ENCODE results near the gene DAAM1. TPM values are rescaled to one million over a fixed set of nuclear protein-coding genes. Genes with fewer than 3 reads are reported as not detected.

The DAAM1 gene
- total RNA-seq, 1 donor from 2014 or later, result 38.0 TPM

GRCh38 chr14:59415836-59416602, 227.6 kb downstream of the DAAM1 start:
- H3K27me3 Mint-ChIP-seq (ENCODE audit: low read depth, unreplicated experiment), result peaks cover 4% of the 10 kb centered on the region
- no peak for FAIRE-seq
- H2AFZ ChIP-seq (ENCODE audit: low read depth, low read length), result no peak overlapping the region

GRCh38 chr14:59417311-59417710, 228.8 kb downstream of the DAAM1 start:
- no peak for FAIRE-seq

More at GRCh38 chr14:59415836-59416602, 227.6 kb downstream of the DAAM1 start:
- no peak for DNase-seq (ENCODE audit: low read depth)
- Mint-ChIP-seq H3K4me3 (ENCODE audit: unreplicated experiment) (no peak overlapping the region), H3K36me3 (ENCODE audit: low read depth, unreplicated experiment) (peaks cover 6% of the 10 kb centered on the region), H3K4me1 (ENCODE audit: low read depth, unreplicated experiment) (no peaks in the 10 kb centered on the region), H3K27ac (ENCODE audit: unreplicated experiment) (no peak overlapping the region), H3K9me3 (ENCODE audit: unreplicated experiment) (peaks cover 13% of the 10 kb centered on the region)
- Histone ChIP-seq H3K27ac (ENCODE audit: low read depth, low read length) (no peak overlapping the region), H3K27me3 (ENCODE audit: insufficient read depth, low read length) (no peaks in the 10 kb centered on the region), H3K36me3 (ENCODE audit: insufficient read depth, low read length) (no peaks in the 10 kb centered on the region), H3K79me2 (ENCODE audit: insufficient read depth, low read length) (no peaks in the 10 kb centered on the region), H3K4me1 (ENCODE audit: insufficient read depth, low read length) (no peaks in the 10 kb centered on the region), H3K4me2 (ENCODE audit: low read length) (no peak overlapping the region), H3K9ac (ENCODE audit: low read length) (no peak overlapping the region), H3K4me3 (ENCODE audit: insufficient read depth, low read depth, low read length) (no peak overlapping the region), H3K9me3 (ENCODE audit: insufficient read depth, low read depth, low read length) (no peaks in the 10 kb centered on the region), H4K20me1 (ENCODE audit: insufficient read depth, low read length) (no peaks in the 10 kb centered on the region)
- TF ChIP-seq EZH2 (IDR thresholded peaks at IDR 0.05; ENCODE audit: insufficient read depth, low read length) (no peak), CTCF (IDR thresholded peaks at IDR 0.05; ENCODE audit: insufficient read depth, low read depth, low read length) (no peak)

More at GRCh38 chr14:59417311-59417710, 228.8 kb downstream of the DAAM1 start:
- no peak for DNase-seq (ENCODE audit: low read depth)
- H3K4me1 ChIP-seq (ENCODE audit: insufficient read depth, low read length), result no peaks in the 10 kb centered on the region
- H3K79me2 ChIP-seq (ENCODE audit: insufficient read depth, low read length), result no peaks in the 10 kb centered on the region
- Mint-ChIP-seq H3K36me3 (ENCODE audit: low read depth, unreplicated experiment) (peaks cover 6% of the 10 kb centered on the region), H3K27me3 (ENCODE audit: low read depth, unreplicated experiment) (peaks cover 2% of the 10 kb centered on the region), H3K4me3 (ENCODE audit: unreplicated experiment) (no peak overlapping the region), H3K9me3 (ENCODE audit: unreplicated experiment) (peaks cover 6% of the 10 kb centered on the region), H3K27ac (ENCODE audit: unreplicated experiment) (no peak overlapping the region), H3K4me1 (ENCODE audit: low read depth, unreplicated experiment) (no peaks in the 10 kb centered on the region)
- no peaks in the 10 kb centered on the region for H3K27me3 ChIP-seq (ENCODE audit: insufficient read depth, low read length)
- no peak overlapping the region for H3K27ac ChIP-seq (ENCODE audit: low read depth, low read length)
- H4K20me1 ChIP-seq (ENCODE audit: insufficient read depth, low read length), result no peaks in the 10 kb centered on the region
- no peak overlapping the region for H3K4me2 ChIP-seq (ENCODE audit: low read length)
- TF ChIP-seq CTCF (IDR thresholded peaks at IDR 0.05; ENCODE audit: insufficient read depth, low read depth, low read length) (no peak), EZH2 (IDR thresholded peaks at IDR 0.05; ENCODE audit: insufficient read depth, low read length) (no peak)
- H3K36me3 ChIP-seq (ENCODE audit: insufficient read depth, low read length), result no peaks in the 10 kb centered on the region
- no peak overlapping the region for H2AFZ ChIP-seq (ENCODE audit: low read depth, low read length)
- H3K9ac ChIP-seq (ENCODE audit: low read length), result no peak overlapping the region
- no peak overlapping the region for H3K4me3 ChIP-seq (ENCODE audit: insufficient read depth, low read depth, low read length)
- no peaks in the 10 kb centered on the region for H3K9me3 ChIP-seq (ENCODE audit: insufficient read depth, low read depth, low read length)

Data from astrocyte (in vitro differentiated cells and primary cell).